SW480 (cell line): ENCODE measurements around the gene HLA-DPA1.
"Not testable (repeated sequence)": the region's sequence is repeated elsewhere in the genome, so short reads cannot be mapped to it uniquely, and the experiment has no call there.

Experiments
- DNase-seq: peaks from one replicate; pipeline ENCODE4 v3.0.0-alpha.2; 2016; ENCODE audit warnings: low spot score

Gene HLA-DPA1

DNA sequence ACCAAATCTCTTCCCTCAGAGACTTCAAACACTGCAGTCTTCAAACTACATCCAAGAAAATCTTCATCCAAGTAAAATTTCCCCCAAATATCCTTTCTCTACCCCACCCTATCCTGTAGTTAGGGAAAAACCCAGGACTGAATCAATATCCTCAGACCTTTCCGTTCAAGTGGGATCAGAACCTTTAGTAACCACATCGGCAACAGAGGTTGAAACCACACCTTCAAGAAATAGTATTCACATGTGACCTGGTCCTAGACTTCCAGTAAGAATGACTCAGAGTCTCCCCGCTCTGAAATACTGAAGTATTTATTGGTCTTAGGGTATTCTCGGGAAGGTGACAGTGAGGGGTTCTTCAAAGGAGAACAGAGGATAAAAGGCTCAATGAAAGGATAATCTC is 8.7 kb downstream of the HLA-DPA1 start:
- DNase-seq = no peak

- not testable (repeated sequence) for DNase-seq
Observed at GRCh38 chr6:33063435-33063834, 10.0 kb downstream of the HLA-DPA1 start.

GRCh38 chr6:33061987-33062386 is 11.5 kb downstream of the HLA-DPA1 start:
- DNase-seq = no peak

- DNase-seq = no peak
Observed at GRCh38 chr6:33057222-33058150, 16.0 kb downstream of the HLA-DPA1 start.

- no peak for DNase-seq
Observed at GRCh38 chr6:33053230-33053629, 20.2 kb downstream of the HLA-DPA1 start.

DNA sequence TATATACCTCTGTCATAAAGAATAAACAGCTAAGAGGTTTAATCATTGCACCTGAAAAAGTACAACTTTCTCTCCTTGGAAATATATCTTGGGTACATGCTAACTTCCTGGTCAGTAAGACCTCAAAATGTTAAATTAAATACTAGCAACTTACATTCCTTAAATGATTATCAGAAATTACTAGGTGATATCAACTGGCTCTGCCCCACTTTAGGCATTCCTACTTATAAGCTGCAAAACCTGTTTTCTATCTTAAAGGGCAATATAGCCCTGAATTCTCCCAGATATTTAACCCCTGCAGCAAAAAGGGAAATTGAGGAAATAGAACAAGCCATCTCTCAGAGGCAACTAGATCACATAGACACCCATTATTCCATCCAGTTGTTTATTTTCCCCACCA is 20.8 kb downstream of the HLA-DPA1 start:
- no peak for DNase-seq

GRCh38 chr6:33050014-33050810 is 23.2 kb downstream of the HLA-DPA1 start:
- no peak for DNase-seq

- DNase-seq = no peak
Observed at GRCh38 chr6:33049323-33050013, 24.0 kb downstream of the HLA-DPA1 start.

DNA sequence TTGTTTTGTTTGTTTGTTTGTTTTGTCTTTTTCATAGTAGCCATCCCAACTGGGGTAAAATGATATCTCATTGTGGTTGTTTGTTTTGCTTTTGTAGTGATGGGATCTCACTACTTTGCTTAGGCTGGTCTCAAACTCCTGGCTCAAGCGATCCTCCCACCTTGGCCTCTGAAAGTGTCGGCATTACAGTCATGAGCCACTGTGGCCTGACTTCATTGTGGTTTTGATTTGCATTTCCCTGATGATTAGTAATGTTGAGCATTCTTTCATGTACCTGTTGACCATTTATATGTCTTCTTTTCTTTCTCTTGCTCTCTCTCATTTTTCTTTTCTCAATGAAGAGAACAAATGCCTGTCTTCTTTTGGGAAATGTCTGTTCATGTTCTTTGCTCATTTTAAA is 33.3 kb downstream of the HLA-DPA1 start:
- DNase-seq = no peak

DNA sequence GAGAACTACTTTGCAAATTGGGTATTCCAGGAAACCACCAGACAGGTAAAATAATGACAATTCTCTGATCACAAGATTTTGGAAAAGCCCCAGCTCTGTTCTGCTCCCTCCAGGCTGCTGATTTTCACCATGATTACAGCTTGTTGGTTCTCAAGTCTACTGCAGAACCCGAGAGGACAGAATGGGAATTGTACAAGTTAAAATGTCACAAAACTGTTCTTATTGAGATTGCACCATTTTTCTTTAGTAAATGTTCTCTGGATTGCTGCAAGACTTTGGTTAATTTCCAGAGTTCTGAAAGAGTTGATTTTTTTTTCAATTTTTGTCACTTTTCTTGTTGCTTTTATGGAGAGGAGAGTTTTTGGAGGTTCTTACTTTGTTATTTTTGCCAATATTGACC is 36.9 kb downstream of the HLA-DPA1 start:
- DNase-seq = no peak

DNA sequence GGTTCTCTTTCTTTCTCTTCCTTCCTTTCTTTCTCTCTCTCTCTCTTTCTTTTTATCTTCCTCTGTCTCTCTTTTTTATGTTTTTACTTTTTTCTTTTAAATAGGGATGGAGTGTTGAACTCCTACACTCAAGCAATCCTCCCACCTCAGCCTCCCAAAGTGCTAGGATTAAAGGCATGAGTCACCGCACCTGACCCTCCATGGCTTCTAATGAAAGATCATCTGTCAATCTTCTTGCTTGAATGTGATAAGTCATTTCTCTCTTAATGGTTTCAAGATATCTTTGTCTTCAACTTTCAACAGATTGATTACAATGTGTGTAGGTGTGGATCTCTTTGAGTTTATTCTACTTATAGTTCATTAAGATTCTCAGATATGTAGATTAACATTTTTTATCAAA is 38.9 kb downstream of the HLA-DPA1 start:
- no peak for DNase-seq

GRCh38 chr6:33030245-33030644 is 43.2 kb downstream of the HLA-DPA1 start:
- DNase-seq = no peak

GRCh38 chr6:33029328-33030184 is 43.9 kb downstream of the HLA-DPA1 start:
- DNase-seq = no peak

DNA sequence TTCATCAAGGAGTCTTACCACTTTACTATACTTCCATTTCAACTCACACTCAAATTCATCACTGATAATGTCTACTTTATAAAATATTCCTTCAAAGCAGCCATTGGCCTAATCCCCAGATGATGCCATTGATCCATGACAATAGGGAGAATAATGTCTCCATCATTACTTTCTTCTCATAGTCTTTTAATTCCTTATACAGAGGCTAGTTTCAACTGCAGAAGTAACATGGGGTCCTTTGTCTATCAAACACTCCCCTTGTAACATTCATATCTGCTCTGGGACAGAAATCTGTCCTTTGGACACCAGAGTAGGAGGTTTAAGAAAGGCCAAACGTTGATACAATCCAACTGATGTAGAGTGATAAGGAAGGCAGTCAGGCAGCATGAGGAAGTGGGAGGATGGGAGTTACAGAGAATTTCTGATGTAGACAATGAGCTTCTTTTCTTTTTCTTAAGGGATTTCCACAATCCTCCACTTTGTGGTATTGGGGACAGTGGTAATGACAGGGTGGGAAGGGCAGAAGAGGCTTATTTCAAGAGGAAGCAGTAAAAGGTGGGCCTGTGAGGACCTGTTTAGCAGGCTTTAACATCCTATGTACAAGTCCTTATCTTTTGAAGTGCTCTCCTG is 45.1 kb downstream of the HLA-DPA1 start:
- no peak for DNase-seq

- no peak for DNase-seq
Observed at GRCh38 chr6:33024521-33024920, 48.9 kb downstream of the HLA-DPA1 start.

DNA sequence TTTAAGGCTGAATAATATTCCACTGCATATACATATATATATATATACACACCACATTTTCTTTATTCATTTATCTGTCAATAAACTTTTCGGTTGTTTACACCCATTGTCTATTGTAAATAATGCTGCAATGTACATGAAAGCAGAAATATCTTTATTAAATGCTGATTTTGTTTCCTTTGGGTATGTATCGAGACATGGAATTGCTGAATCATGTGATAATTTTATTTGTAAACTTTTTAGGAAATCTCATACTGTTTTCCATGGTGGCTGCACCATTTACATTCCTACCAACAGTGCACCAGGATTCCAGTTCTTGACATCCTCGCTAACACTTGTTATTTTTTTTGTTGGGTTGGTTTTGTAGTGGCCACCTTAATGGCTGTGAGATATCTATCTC is 49.9 kb downstream of the HLA-DPA1 start:
- no peak for DNase-seq

DNA sequence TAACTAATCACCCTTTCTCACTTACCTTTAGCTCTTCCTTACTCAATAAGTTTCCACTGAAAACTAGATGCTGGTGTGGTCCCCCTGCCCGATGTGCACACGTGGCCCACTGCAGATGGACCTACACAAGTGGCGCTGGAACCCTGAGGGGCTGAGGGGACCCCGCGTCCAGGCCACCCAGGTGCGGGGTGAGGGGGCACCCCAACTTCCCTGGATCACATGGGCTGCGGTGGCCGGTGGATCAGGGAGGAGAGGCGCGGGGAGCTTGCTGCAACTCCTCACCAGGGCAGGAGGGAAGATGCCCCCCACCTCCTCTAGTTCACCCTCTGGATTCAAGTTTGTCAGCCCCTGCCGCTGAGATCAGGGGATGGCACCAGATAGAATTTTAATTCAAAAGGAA is 51.5 kb downstream of the HLA-DPA1 start:
- no peak for DNase-seq

GRCh38 chr6:33019372-33019771 is 54.1 kb downstream of the HLA-DPA1 start:
- no peak for DNase-seq

DNA sequence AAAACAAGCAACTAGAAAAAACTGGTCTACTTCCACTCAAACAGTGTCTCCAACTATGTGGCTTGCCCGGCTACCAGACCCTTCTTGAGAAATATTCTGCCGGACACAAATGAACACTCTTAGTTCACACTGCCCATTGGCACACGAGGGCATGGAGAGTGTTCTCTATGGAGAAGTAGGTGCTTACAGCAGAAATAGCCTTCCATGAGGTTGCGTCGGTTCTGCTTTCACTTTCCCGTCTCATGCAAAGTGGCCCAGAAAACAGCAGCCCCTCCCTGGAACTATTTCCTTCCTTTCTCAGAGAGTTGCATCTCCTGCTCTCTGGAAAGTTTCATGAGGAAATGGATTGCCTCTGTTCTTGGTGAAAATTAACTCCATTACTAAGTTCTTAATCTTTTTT is 54.5 kb downstream of the HLA-DPA1 start:
- peak; percentile 11 for DNase-seq

- no peak for DNase-seq
Observed at GRCh38 chr6:33018418-33018817, 55.0 kb downstream of the HLA-DPA1 start.

GRCh38 chr6:33017694-33018353 is 55.6 kb downstream of the HLA-DPA1 start:
- no peak for DNase-seq
